Upper lobe of left lung (tissue), 6 donors: Measurements from ENCODE around the gene SMCHD1. TPM values are rescaled to one million over a fixed set of nuclear protein-coding genes. Genes with fewer than 3 reads are reported as not detected.

ENCODE experiments used
- ATAC-seq, 2 donors: fragments of 200-7000 bp; cut with Tn5 transposase; one replicate each; pipeline ENCODE4 v1.9.1; 2022; ENCODE audit warnings: mild to moderate bottlenecking in 2 of 2, moderate library complexity in 2 of 2; ENCODE audit not compliant: low FRiP score in 2 of 2
- DNase-seq, 2 donors: peaks; one replicate each; pipeline ENCODE4 v3.0.0-alpha.2; 2019 to 2020
- H3K27ac ChIP-seq, 4 donors: fragments of 200-600 bp; sonication (generic); one replicate each; pipeline ENCODE4 v1.5.1; 2016 to 2019
- H3K27me3 ChIP-seq, 4 donors: fragments of 200-600 bp; sonication (generic); one replicate each; pipeline ENCODE4 v1.5.1; 2017 to 2019
- H3K36me3 ChIP-seq, 4 donors: fragments of 200-600 bp; sonication (generic); one replicate each; pipeline ENCODE4 v1.5.1; 2016 to 2019
- H3K4me1 ChIP-seq, 4 donors: fragments of 200-600 bp; sonication (generic); one replicate each; pipeline ENCODE4 v1.5.1; 2018 to 2019
- H3K4me3 ChIP-seq, 4 donors: fragments of 200-600 bp; sonication (generic); one replicate each; pipeline ENCODE4 v1.5.1; 2017 to 2019; ENCODE audit warnings: mild to moderate bottlenecking in 2 of 4, moderate library complexity in 1 of 4
- H3K9me3 ChIP-seq, 4 donors: fragments of 200-600 bp; sonication (generic); one replicate each; pipeline ENCODE4 v1.5.1; 2018 to 2019
- CTCF ChIP-seq, 6 experiments: fragments of 450-650 bp in 4 of 6; fragments of 200-600 bp in 2 of 6; sonication (generic) in 2 of 6; IDR thresholded peaks; one replicate each; pipeline ENCODE4 v1.5.1; 2016 to 2019; ENCODE audit warnings: antibody characterized with exemption in 6 of 6
- EP300 ChIP-seq, 4 donors: sonication (generic); formaldehyde crosslinking; IDR thresholded peaks; one replicate each; pipeline ENCODE4 v1.5.1; 2017; ENCODE audit warnings: antibody characterized with exemption in 4 of 4, control low read depth in 2 of 4
- POLR2A ChIP-seq, 4 donors: fragments of 450-650 bp; IDR thresholded peaks; one replicate each; pipeline ENCODE4 v1.5.1; 2016 to 2017; ENCODE audit warnings: antibody characterized with exemption in 4 of 4, mild to moderate bottlenecking in 2 of 4
- POLR2AphosphoS5 ChIP-seq, 2 donors: sonication (generic); formaldehyde crosslinking; IDR thresholded peaks; one replicate each; pipeline ENCODE4 v1.5.1; 2017; ENCODE audit warnings: antibody characterized with exemption in 2 of 2
- WGBS, 2 donors: methylation state at CpG; one replicate each; pipeline ENCODE4 v1.1.5; 2017 to 2018; 5-methylcytosine and 5-hydroxymethylcytosine counted together
- total RNA-seq, 6 donors: library from RNA; depleted of rRNA in 4 of 6; stranded (reverse); fragments of >200 nt in 4 of 6; gene quantifications; one replicate each; pipeline versions ENCODE4 v1.1.0 to v1.2.1, GENCODE V29; 2016 to 2021
- donor health status: DM: no; HTN: no; CAD: no; lungs with moderate emphysema.
- donor health status: DM: no; HTN: yes; CAD: no; lungs with severe emphysema.

The SMCHD1 gene
- total RNA-seq, 6 donors from 2014 or later: 39.2 to 157 (median 58.9) TPM

GRCh38 chr18:2707551-2708168, 52.1 kb downstream of the SMCHD1 start:
- DNase-seq (no peak), ATAC-seq (no peak)
- 91 to 92% methylated on average over 2 of the region's 2 CpGs for WGBS, 2 donors
- no peak for TF ChIP-seq EP300 (IDR thresholded peaks at IDR 0.05)
- TF ChIP-seq POLR2A (IDR thresholded peaks at IDR 0.05): no peak
- TF ChIP-seq CTCF (IDR thresholded peaks at IDR 0.05): no peak
- no peak for TF ChIP-seq POLR2AphosphoS5 (IDR thresholded peaks at IDR 0.05)
- Histone ChIP-seq H3K9me3 (no peaks in the 10 kb centered on the region), H3K27me3 (no peaks in the 10 kb centered on the region), H3K36me3 (peaks cover 18 to 92% (median 40%) of the 10 kb centered on the region in 4 donors), H3K4me3 (no peak overlapping the region), H3K27ac (no peak overlapping the region), H3K4me1 (no peaks in the 10 kb centered on the region)

GRCh38 chr18:2709316-2709715, 53.8 kb downstream of the SMCHD1 start:
- H3K36me3 ChIP-seq: peaks cover 19 to 83% (median 37%) of the 10 kb centered on the region in 4 donors
- no peaks in the 10 kb centered on the region for H3K9me3 ChIP-seq

GRCh38 chr18:2714140-2714539, 58.6 kb downstream of the SMCHD1 start:
- no peak for TF ChIP-seq POLR2A (IDR thresholded peaks at IDR 0.05)
- TF ChIP-seq POLR2AphosphoS5 (IDR thresholded peaks at IDR 0.05): no peak
- no peak for TF ChIP-seq EP300 (IDR thresholded peaks at IDR 0.05)
- no peak for TF ChIP-seq CTCF (IDR thresholded peaks at IDR 0.05)
- Histone ChIP-seq H3K4me1 (no peaks in the 10 kb centered on the region), H3K36me3 (peaks cover 12 to 78% (median 40%) of the 10 kb centered on the region in 4 donors), H3K4me3 (no peak overlapping the region), H3K9me3 (no peaks in the 10 kb centered on the region), H3K27ac (no peak overlapping the region), H3K27me3 (no peaks in the 10 kb centered on the region)
- DNase-seq (no peak), ATAC-seq (no peak)

More at GRCh38 chr18:2709316-2709715, 53.8 kb downstream of the SMCHD1 start:
- no peak for DNase-seq
- no peaks in the 10 kb centered on the region for H3K4me1 ChIP-seq
- TF ChIP-seq CTCF (IDR thresholded peaks at IDR 0.05) (no peak), POLR2A (IDR thresholded peaks at IDR 0.05) (no peak), POLR2AphosphoS5 (IDR thresholded peaks at IDR 0.05) (no peak), EP300 (IDR thresholded peaks at IDR 0.05) (no peak)
- no peak overlapping the region for H3K4me3 ChIP-seq
- ATAC-seq: no peak
- H3K27me3 ChIP-seq: no peaks in the 10 kb centered on the region
- 61 to 65% methylated on average over 4 of the region's 4 CpGs for WGBS, 2 donors
- no peak overlapping the region for H3K27ac ChIP-seq

GRCh38 chr18:2715990-2716389, 60.5 kb downstream of the SMCHD1 start:
- Histone ChIP-seq H3K4me1 (no peaks in the 10 kb centered on the region), H3K36me3 (peaks cover 8 to 78% (median 43%) of the 10 kb centered on the region in 4 donors), H3K27me3 (no peaks in the 10 kb centered on the region), H3K9me3 (no peaks in the 10 kb centered on the region), H3K27ac (no peak overlapping the region), H3K4me3 (no peak overlapping the region)
- ATAC-seq (no peak), DNase-seq (no peak)
- TF ChIP-seq POLR2A (IDR thresholded peaks at IDR 0.05) (no peak), EP300 (IDR thresholded peaks at IDR 0.05) (no peak), POLR2AphosphoS5 (IDR thresholded peaks at IDR 0.05) (no peak), CTCF (IDR thresholded peaks at IDR 0.05) (no peak)
- 91 to 96% methylated on average over 3 of the region's 3 CpGs for WGBS, 2 donors
